Measurements from ENCODE around the gene EDAR. TPM values are rescaled to one million over a fixed set of nuclear protein-coding genes. Genes with fewer than 3 reads are reported as not detected.

Gene EDAR
- total and polyA plus RNA-seq, 9 of the 15 experiments (the other 6 are each of a cell fraction or from before 2014, with no cell fraction given), result 0.01 TPM; not detected in 8

- Histone ChIP-seq H3K4me2 (ENCODE audit: insufficient read depth, low read length) (no peak overlapping the region), H2AFZ (ENCODE audit: low read depth, low read length) (no peak overlapping the region), H3K4me1 (replicated peaks in 1 of 2; ENCODE audit: control insufficient read depth in 2 of 2, insufficient read depth in 2 of 2, low read length in 2 of 2) (no peaks in the 10 kb centered on the region; a peak in 2 of 5 replicates), H3K9ac (ENCODE audit: insufficient read depth in 1 of 2, low read depth in 2 of 2, low read length in 2 of 2) (no peak overlapping the region), H3K36me3 (ENCODE audit: control insufficient read depth, insufficient read depth, low read length) (no peaks in the 10 kb centered on the region), H3K9me3 (replicated peaks; ENCODE audit: control insufficient read depth, insufficient read depth, low read depth, low read length) (0 out of 2 replicates have a peak, but pooled peaks cover under 1% of the 10 kb centered on the region), H4K20me1 (replicated peaks; ENCODE audit: control insufficient read depth, insufficient read depth, low read length) (no peaks in the 10 kb centered on the region), H3K4me3 (no peak overlapping the region), H3K27ac (ENCODE audit: extremely low read depth, low read depth, low read length) (no peak overlapping the region), H3K79me2 (ENCODE audit: control insufficient read depth, insufficient read depth, low read length) (no peaks in the 10 kb centered on the region), H3K27me3 (ENCODE audit: control insufficient read depth in 2 of 2, insufficient read depth in 2 of 2, low read length in 2 of 2) (peaks cover 3 to 44% of the 10 kb centered on the region in 2 experiments; a peak in 4 of 5 replicates), H3K9me1 (ENCODE audit: control insufficient read depth, insufficient read depth, low read length) (no peaks in the 10 kb centered on the region)
- DNase-seq (ENCODE audit: extremely low read depth in 1 of 4, low spot score in 3 of 4) (no peak), FAIRE-seq (no peak), ATAC-seq (no peak)
- ChIA-PET POLR2A (no interaction called here), CTCF (ENCODE audit: low intra/inter-chr PET ratio) (no interaction called here)
- TF ChIP-seq HCFC1 (IDR thresholded peaks at IDR 0.05; ENCODE audit: low read depth, low read length), result no peak
- TF ChIP-seq USF1 (CRISPR knock-in tag; IDR thresholded peaks at IDR 0.05), result 0 out of 2 replicates have a peak, but pooled peaks have one; percentile 18
- TF ChIP-seq NR2F6 (CRISPR knock-in tag; IDR thresholded peaks at IDR 0.05), result no peak
- peak; percentile 64 for TF ChIP-seq USF2 (CRISPR knock-in tag; IDR thresholded peaks at IDR 0.05)
- no peak for TF ChIP-seq ESRRB (CRISPR knock-in tag; IDR thresholded peaks at IDR 0.05; ENCODE audit: borderline replicate concordance)
- peak; percentile 44; the same call in 1 of the 2 replicates for TF ChIP-seq RAD51 (IDR thresholded peaks at IDR 0.05; ENCODE audit: borderline replicate concordance, low read depth)
- TF ChIP-seq ATF7 (IDR thresholded peaks at IDR 0.05), result no peak
- peak; percentile 75 for TF ChIP-seq TFE3 (CRISPR knock-in tag; IDR thresholded peaks at IDR 0.05)
- TF ChIP-seq RCOR1 (IDR thresholded peaks at IDR 0.05; ENCODE audit: borderline replicate concordance in 1 of 2, low read depth in 2 of 2, low read length in 2 of 2), result no peak
- TF ChIP-seq BHLHE40 (IDR thresholded peaks at IDR 0.05; ENCODE audit: low read length), result peak; percentile 45; the same call in 1 of the 2 replicates
- TF ChIP-seq MTA1 (IDR thresholded peaks at IDR 0.05; ENCODE audit: borderline replicate concordance), result no peak
- no TSS peak for BruUV-seq (replicated peaks)
- in situ Hi-C loops (cut with MboI) (no loop called here), intact Hi-C loops (cut with micrococcal nuclease) (no loop called here)
- WGBS (ENCODE audit: insufficient coverage, low coverage, missing lambda C conversion rate), result 2% methylated on average over 4 of the region's 4 CpGs
These were observed 11.7 kb upstream of the EDAR start for GRCh38 chr2:109000738-109001137.

Data from K562 (cell line).